Measurements from ENCODE around the gene ECI2.

DNA sequence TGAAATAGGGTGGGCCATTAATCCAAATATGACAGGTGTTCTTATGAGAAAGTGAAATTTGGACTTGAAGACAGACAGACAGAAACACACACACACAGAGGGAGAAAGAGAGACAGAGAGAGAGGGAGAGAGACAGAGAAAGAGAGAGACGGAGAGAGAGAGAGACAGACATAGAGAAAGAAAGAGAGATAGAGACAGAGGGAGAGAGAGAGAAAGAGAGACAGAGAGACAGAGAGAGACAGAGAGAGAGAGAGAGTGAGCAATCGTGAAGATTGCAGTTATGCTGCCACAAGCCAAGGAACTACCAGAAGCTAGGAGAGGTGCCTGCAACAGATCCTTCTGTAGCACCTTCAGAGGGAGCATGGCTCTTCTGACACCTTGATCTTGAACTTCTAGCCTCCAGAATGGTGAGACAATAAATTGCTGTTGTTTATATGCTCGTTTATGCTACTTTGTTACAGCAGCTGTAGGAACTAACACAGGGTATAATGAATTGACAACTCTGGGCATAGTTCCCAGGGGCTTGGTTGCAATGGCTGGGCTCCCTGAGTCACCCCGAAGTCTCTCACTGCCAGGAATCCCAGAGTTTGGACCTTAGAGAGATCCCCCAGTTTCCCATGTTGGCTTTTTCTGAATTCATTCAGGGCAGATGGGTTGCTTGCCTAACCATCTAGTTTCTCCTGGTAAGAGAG, 44.7 kb upstream of the ECI2 start:
- TF ChIP-seq, protein P1, sequence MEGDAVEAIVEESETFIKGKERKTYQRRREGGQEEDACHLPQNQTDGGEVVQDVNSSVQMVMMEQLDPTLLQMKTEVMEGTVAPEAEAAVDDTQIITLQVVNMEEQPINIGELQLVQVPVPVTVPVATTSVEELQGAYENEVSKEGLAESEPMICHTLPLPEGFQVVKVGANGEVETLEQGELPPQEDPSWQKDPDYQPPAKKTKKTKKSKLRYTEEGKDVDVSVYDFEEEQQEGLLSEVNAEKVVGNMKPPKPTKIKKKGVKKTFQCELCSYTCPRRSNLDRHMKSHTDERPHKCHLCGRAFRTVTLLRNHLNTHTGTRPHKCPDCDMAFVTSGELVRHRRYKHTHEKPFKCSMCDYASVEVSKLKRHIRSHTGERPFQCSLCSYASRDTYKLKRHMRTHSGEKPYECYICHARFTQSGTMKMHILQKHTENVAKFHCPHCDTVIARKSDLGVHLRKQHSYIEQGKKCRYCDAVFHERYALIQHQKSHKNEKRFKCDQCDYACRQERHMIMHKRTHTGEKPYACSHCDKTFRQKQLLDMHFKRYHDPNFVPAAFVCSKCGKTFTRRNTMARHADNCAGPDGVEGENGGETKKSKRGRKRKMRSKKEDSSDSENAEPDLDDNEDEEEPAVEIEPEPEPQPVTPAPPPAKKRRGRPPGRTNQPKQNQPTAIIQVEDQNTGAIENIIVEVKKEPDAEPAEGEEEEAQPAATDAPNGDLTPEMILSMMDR (IDR thresholded peaks at IDR 0.05; ENCODE audit: poor library complexity): no peak
- TF ChIP-seq EZH2 (IDR thresholded peaks at IDR 0.05; ENCODE audit: borderline replicate concordance): no peak
- TF ChIP-seq EZH2phosphoT487 (IDR thresholded peaks at IDR 0.05; ENCODE audit: low read depth, severe bottlenecking, unreplicated experiment): no peak

All from hepatocyte (in vitro differentiated cells).